LNCAP (cell line): ENCODE results near the gene BST1.

Experiments
- CTCF ChIP-seq: fragments of 450-650 bp; IDR thresholded peaks from 2 replicates; pipeline ENCODE4 v1.5.1; 2017; ENCODE audit warnings: mild to moderate bottlenecking

Gene BST1

GRCh38 chr4:15740764-15741404 lies 38.0 kb downstream of the BST1 start:
- TF ChIP-seq CTCF, result no peak

- no peak for TF ChIP-seq CTCF
Observed at GRCh38 chr4:15742083-15742582, 39.3 kb downstream of the BST1 start.

- no peak for TF ChIP-seq CTCF
Observed at GRCh38 chr4:15742637-15743036, 39.8 kb downstream of the BST1 start.

DNA sequence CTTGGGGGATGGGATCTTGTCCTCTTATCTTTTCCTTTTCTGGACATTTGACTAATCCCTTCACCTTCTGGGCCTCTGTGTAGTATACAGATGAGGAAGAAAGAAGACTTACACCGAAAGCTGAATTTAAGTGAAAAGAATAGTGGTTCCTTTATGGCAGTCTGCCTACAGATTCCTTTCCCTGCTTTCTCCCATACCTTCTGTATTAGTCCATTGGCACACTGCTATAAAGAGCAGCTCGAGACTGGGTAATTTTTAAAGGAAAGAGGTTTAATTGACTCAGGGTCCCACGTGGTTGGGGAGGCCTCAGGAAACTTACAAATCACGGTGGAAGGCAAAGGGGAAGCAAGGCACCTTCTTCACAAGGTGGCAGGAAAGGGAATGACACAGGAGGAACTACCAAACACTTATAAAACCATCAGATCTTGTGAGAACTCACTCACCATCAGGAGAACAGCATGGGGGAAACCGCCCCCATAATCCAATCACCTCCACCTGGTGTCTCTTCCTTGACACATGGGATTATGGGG lies 41.2 kb downstream of the BST1 start:
- no peak for TF ChIP-seq CTCF

- TF ChIP-seq CTCF, result no peak
Observed at GRCh38 chr4:15746110-15746509, 43.2 kb downstream of the BST1 start.

DNA sequence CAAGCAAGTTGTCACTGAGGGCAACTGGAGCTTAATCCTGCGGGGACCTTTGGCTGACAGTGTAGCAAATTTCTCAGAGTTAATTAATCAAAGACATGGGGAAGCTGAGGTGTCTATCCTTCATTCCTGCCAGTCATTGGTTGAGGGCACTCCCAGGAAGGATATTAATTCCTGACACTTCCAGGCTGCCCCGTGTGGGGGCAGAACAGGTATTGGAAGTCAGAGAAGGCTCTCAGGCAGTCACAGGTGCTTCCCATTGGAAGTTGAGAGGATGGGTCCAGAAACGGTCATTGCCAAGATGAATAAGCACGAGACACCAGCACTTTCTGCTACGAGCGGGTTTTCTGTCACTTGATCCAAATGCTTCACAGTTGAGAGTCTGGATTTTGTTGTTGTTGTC lies 46.1 kb downstream of the BST1 start:
- no peak for TF ChIP-seq CTCF

- no peak for TF ChIP-seq CTCF
Observed at GRCh38 chr4:15751153-15751552, 48.3 kb downstream of the BST1 start.
